ENCODE measurements around the gene OR5C1.

- TF ChIP-seq HOXA7 (CRISPR knock-in tag; IDR thresholded peaks at IDR 0.05) = no peak
- TF ChIP-seq PBX3 (CRISPR knock-in tag; IDR thresholded peaks at IDR 0.05; ENCODE audit: borderline replicate concordance) = no peak
- TF ChIP-seq KLF12 (CRISPR knock-in tag; IDR thresholded peaks at IDR 0.05; ENCODE audit: borderline replicate concordance) = no peak
- TF ChIP-seq EZH2 (conservative IDR thresholded peaks at IDR 0.05; ENCODE audit: low read depth, low read length) = no peak
- no peak for TF ChIP-seq MED1 (CRISPR knock-in tag; IDR thresholded peaks at IDR 0.05)
- TF ChIP-seq ZNF556 (CRISPR knock-in tag; IDR thresholded peaks at IDR 0.05; ENCODE audit: borderline replicate concordance) = no peak
These were observed 18.7 kb downstream of the OR5C1 start for GRCh38 chr9:122807271-122807900.
